Stimulated activated CD4-positive, alpha-beta T cell treated with anti-CD3 and anti-CD28 coated beads, Interleukin-2, amount 100 ng/mL, for 4 hours (primary cell): ENCODE results near the gene PTPN13.
A peak's percentile ranks its signal among the peaks of the same experiment; 100 is the strongest.

ENCODE experiments used
- DNase-seq: peaks from one replicate; pipeline ENCODE4 v3.0.0-alpha.2; 2020; ENCODE audit warnings: low read depth

Gene PTPN13

GRCh38 chr4:86593688-86594558, at the start of gene PTPN13:
PTPN13 (plus strand) TSS chr4:86594315; CDS start chr4:86635257, 40,942 bp downstream.
- peak; percentile 31 for DNase-seq

- DNase-seq = no peak
These were observed 47.0 kb upstream of the PTPN13 start for GRCh38 chr4:86547140-86547539.

DNA sequence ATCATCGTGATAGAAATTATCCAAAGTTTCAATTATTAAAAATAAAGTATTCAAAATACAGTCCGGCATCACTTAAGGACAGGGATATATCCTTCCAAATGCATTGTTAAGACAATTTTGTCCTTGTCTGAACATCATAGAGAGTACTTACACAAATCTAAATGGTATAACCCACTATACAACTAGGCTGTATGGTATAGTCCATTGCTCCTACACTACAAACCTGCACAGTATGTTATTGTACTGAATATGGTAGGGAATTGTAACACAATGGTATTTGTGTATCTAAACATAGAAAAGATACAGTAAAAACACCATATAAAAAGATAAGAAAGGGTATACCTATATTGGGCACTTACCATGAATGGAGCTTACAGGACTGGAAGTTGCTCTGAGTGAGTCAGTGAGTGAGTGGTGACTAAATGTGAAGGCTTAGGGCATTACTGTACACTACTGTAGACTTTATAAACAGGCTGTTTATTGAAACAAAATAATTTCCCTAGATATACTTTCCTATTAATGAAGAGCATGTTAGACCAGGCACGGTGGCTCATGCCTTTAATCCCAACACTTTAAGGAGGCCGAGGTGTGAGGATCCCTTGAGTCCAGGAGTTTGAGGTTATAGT, 44.8 kb upstream of the PTPN13 start:
- DNase-seq = no peak

- DNase-seq = no peak
These were observed 42.7 kb upstream of the PTPN13 start for GRCh38 chr4:86551387-86551786.

- no peak for DNase-seq
These were observed 39.5 kb upstream of the PTPN13 start for GRCh38 chr4:86554646-86555045.

DNA sequence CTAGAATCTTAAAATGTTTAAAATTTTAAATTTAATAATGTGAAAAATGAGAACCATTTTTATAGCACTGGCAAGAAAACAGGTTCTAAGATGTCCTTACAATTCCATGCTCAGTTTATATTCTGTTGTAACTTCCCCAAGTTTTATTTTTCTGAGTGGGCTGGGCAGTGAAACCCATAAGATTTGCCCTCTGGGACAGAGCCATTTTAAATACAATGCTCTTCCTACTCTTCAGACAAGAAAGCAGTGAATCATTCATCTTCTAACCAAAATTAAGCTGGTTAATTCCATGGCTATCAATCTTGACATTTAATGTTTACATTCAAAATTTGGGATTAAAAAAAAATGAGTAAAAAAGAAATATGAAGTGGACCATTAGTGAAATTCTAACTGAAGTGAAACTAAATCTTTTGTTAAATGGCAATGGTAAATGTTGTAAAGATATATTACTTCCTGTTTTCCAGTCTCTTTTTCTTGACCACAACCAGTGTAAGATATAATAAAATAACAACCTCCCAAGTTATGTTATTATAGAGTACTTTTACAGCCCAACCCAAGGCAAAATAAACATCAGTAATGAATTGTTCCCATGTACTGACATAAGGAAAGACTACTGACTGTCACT, 37.2 kb upstream of the PTPN13 start:
- DNase-seq = no peak

GRCh38 chr4:86557526-86557925, 36.6 kb upstream of the PTPN13 start:
- no peak for DNase-seq

GRCh38 chr4:86558258-86558657, 35.9 kb upstream of the PTPN13 start:
- DNase-seq = no peak

GRCh38 chr4:86558797-86559196, 35.3 kb upstream of the PTPN13 start:
- no peak for DNase-seq

GRCh38 chr4:86560447-86560846, 33.7 kb upstream of the PTPN13 start:
- DNase-seq = no peak

DNA sequence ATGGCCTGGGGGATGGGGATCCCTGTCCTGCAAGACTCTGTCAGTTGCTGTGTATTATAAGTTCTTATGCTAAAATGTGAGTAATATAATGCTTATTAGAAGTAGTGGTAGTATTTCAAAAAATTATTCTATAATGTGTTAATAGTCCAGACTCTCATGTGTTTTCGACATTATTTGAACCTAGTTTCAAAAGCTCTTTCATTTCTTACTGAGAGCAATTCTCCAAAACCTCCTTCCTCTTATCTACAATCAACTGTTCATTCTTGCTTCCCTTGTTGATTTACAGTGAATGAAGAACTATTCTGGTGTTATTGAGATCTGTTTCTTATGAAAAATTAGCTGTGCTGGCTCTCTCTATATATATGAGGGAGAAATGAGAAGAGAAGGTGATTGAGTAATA, 32.9 kb upstream of the PTPN13 start:
- DNase-seq = no peak

- no peak for DNase-seq
These were observed 30.7 kb upstream of the PTPN13 start for GRCh38 chr4:86563416-86563815.

GRCh38 chr4:86564795-86565194, 29.3 kb upstream of the PTPN13 start:
- DNase-seq = no peak

GRCh38 chr4:86565651-86566050, 28.5 kb upstream of the PTPN13 start:
- DNase-seq = no peak

GRCh38 chr4:86569103-86569870, 24.8 kb upstream of the PTPN13 start:
- DNase-seq = no peak

DNA sequence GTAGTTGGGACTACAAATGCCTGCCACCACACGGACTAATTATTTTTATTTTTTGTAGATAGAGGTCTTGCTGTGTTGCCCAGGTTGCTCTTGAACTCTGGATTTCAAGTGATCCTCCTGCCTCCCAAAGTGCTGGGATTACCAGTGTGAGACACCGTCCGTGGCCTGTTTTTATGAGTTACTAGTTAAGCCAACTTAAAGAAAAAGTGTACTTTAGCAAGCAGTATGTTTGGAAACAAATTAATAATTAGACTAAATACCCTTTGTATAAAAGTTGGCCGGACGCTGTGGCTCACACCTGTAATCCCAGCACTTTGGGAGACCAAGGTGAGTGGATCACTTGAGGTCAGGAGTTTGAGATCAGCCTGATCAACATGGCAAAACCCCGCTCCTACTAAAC, 14.2 kb upstream of the PTPN13 start:
- no peak for DNase-seq

- DNase-seq = no peak
These were observed 11.7 kb upstream of the PTPN13 start for GRCh38 chr4:86582410-86582809.

DNA sequence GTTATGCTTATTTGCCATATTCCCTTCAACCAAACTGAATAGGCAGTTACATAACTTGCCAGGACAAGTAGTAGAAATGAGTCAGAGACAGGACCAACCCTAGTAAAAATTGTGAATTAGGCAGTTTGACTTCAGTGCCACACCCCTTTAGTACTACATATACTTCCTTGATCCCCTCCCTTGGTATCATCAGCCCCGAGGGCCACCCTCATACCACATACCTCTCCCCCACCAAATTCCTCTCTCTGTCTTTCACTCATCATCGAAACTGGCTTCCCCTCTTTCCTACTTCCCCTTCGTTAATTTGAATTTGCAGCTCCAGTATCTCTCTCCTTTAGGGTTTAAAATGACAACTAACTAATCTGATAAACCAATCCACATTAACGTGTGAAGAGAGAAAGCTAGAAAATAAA, 7.9 kb upstream of the PTPN13 start:
- no peak for DNase-seq

- DNase-seq = no peak
These were observed 7.3 kb upstream of the PTPN13 start for GRCh38 chr4:86586626-86587380.

GRCh38 chr4:86587381-86588140, 6.6 kb upstream of the PTPN13 start:
- no peak for DNase-seq
